Activated CD8-positive, alpha-beta memory T cell treated with anti-CD3 and anti-CD28 coated beads, Interleukin-2, amount 50 U/mL, for 1 hour (primary cell): ENCODE results near the gene UQCRC1.

Source experiments
- DNase-seq: peaks from one replicate; pipeline ENCODE4 v3.0.0-alpha.2; 2020; ENCODE audit errors: extremely low read depth

Gene UQCRC1

DNA sequence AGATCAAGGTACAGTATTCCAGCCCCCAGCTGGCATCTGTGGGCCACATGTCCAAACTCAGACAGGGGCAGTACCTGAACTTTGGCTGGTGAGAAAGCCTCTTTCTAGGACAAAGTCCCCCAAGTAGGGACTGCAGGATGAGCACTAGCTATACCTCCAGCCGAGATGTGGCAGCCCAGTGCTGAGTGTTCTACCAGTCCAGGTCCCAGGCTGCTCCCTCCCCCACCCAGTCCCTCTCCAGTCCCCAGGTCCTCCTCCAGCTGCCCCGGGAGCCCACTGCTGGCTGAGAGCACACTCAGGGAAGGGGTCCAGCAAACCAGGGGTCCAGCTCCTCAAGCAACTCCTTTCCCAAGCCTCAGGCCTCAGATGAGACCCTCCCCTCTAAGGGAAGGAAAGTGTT lies 24.3 kb upstream of the UQCRC1 start:
- DNase-seq = no peak

DNA sequence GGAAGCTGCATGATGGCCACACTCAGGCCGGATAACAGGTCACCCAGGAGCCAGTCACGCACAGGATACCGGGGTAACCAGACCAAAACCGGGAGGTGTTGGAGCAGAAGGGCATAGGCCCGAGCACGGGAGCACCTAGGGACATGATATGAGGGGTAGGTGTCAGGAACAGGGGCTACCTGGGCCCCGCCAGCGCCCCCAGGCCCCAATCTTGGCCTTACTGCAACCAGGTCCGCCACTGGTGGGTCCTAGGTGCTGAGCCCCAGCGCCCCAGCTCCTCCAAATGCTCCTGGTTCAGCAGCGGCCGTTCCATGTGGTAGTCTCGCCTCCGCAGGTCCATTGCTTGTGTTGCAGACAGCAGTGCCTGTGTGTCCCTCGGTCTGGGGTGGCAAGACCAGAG lies 23.8 kb upstream of the UQCRC1 start:
- DNase-seq = no peak

DNA sequence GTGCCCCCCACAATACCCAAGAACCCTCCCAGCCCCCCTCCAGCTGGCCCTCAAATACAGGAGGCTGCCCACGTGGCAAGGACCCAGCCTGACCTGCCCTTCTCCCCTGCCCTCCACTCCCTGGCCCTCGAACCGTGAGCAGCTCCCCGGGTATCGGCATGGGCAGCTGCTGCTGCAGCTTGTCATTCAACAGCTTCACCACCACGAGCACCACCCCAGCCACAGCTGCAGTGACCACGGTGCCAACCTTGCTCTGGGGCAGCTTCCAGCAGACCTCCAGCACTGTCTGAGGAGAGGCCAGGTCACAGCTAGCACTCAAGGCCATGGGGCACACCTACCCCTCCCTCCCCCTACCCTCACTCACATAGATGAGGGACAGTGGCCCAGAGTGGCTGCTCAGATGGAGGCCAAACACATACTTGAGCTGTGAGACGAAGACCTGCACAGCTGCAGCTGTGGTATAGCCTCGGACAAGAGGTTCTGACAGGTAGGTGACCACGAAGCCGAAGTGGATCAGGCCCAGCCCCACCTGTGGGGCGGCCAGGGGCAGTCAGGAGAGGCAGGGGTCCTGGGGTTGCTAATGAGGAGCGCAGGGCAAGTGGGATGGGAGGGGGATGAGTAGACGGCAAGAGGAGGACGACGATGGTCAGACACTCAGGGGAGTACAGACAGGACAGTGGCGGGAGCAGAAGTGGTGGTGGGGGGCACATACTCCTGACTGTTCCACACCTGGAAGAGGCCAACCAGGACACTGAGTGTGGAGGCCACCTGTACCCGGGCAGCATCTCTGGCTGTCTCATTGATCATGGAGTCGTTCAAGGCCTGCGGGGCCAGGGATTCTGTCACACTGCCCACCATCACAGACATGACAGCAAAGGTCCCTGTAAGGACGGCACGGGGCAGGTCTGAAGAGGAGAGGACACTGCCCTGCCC lies 22.3 kb upstream of the UQCRC1 start:
- no peak for DNase-seq

DNA sequence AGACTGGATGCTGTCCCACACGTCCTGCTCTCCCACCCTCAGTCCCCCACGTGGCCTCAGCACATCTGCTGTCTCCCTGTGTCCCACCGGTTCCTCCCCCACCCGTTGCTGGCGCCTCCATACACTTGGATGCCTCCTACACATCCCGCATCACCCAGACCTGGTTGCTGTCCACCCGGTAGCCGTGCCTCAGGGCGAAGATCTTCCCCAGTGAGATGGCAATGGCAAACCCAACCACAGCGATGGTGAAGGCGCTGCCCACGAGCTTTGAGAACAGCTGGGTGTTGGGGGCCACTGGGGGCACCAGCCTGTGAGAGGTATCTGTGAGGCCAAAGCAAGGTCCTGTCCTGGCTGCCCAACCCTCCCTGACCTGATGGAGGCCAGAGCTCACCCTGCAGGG lies 21.4 kb upstream of the UQCRC1 start:
- no peak for DNase-seq

GRCh38 chr3:48630407-48630806 lies 21.0 kb upstream of the UQCRC1 start:
- no peak for DNase-seq

DNA sequence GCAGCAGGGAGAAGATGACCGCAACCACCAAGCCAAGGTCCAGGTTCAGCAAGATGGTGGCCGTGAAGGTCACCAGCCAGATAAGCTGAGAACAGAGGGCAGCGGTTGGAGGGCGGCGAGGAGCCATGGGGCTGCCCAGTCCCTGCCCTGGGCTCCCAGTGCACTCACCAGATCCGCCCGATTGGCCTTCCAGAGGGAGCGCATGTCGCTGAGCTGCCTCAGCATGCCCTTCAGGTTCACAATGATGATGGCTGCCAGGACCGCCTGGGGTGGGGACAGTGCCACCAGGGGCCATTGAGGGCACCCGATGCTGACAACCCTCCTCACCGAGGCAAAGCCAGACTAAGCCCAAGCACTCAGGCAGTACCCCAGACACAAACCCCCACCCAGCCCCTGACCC lies 20.4 kb upstream of the UQCRC1 start:
- DNase-seq = no peak

DNA sequence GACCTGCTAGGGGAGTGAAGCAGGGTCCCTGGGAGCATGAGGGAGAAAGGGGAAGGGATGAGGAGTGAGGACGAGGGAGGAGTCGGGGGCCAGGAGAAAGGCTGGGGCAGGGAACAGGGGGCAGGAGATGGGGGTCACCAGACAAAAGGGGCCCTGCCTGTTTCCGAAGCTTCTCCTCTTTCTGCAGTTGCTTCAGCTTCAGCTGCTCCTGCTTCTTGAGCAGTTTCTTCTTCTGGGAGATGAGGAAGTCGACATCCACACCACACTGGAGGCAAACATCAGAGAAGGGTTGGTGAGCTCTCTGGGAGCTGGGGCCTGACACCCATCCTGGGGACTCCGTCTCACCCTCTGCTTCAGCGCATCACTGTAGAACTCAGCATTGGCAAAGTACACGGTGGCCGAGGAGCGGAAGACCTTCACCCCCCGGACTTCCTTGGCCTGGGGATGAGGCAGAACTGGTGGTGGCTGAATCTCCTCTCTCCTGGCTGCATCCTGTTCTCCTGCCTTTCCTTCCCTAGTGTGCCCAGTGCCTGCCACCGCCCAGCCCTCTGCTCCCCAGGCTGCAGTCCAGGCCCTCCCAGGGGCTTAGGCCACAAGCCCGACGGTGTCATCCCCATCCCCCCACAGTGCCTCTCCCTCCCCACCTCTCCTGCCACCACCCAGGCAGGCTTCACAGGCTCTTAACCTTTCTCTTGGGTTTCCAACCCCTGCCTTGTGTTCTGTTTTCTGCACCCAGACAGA lies 19.0 kb upstream of the UQCRC1 start:
- DNase-seq = no peak

DNA sequence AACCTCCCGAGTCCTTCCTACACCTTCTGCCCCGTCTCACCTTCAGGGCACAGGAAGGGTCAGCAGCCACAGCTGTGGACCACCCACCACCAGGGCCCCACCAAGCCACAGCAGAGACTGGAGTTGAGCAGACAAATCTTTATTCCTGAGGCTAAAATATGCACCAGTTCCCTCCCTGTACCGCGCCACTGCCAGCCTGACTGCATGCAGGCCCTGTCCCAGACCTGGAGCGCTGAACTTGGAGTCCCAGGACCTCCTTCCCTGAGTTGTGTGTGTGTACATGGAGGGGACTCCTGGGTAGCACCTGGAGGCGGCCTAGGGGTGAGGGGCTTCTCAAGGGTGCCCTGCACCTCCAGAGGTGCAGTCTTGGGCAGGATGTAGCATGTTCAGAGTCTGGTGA lies 16.2 kb upstream of the UQCRC1 start:
- DNase-seq = no peak

GRCh38 chr3:48624767-48625166 lies 15.3 kb upstream of the UQCRC1 start:
- no peak for DNase-seq

- no peak for DNase-seq
These were observed 14.6 kb upstream of the UQCRC1 start for GRCh38 chr3:48623851-48624547.

DNA sequence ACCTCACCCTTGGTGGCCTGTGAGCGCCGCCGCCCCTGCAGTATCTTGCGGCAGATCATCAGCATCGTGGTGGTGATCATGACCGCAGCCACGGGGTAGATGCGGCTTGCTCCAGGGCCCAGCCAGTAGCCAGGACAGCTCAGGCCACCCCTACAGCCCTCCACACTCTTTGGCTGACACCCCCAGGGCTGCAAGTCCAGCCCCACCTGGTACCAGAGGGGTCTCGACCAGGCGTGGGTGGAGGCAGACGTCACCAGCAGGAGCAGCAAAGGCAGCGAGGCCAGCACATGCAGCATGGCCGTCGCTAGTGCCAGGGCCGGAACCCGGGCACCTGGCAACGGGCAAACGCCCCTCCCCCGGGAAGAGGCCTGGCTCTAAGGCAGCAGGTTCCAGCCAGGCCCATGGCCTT lies 12.0 kb upstream of the UQCRC1 start, which contains the start of gene TMEM89:
Gene TMEM89 (minus strand): TSS at position 309 of the 409 bp plus-strand sequence. CDS start 13 bp downstream, at position 296.
- no peak for DNase-seq

DNA sequence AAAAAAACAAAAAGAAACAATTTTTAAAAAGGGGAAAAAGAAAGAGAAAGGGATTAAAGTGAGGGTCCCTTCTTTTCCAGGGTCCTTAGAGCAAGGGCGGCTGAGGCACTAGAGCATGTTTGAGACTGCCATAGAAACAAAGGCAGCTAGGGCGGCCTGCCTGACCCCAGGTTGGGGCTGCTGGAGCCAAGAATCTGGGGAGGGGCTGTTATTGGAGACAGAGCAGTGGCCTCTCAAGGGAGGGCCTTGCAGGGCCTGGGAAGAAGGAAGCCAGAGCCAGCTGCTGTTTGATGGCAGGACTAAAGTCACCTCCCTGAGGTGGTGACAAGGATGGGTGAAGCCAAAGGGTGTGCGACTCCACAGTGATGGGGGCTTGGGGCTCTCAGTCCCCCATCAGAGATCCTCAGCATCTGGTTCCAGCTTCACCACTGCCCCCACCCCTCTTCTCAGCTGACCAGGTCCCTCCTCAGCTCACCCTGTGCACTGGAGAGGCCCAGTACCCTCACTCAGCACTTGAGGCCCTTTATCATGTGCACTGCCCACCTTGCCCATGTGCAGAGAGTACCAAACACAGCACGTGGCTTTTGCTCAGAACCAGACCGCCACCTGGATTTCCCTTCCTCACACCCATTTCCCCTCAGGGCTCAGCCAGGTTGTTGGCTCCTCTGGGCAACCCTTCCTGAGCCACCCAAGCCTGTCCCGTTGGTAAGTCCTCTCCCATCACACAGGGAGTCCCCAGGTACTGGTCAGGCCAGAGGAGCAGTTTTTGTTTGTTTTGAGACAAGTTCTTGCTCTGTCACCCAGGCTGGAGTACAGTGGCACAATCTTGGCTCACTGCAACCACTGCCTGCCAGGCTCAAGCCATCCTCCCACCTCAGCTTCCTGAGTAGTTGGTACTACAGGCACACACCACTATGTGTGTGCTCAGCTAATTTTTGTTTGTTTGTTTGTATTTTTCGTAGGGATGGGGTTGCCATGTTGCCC lies 10.4 kb upstream of the UQCRC1 start:
- DNase-seq = no peak

- no peak for DNase-seq
These were observed 8.1 kb upstream of the UQCRC1 start for GRCh38 chr3:48617559-48617958.

DNA sequence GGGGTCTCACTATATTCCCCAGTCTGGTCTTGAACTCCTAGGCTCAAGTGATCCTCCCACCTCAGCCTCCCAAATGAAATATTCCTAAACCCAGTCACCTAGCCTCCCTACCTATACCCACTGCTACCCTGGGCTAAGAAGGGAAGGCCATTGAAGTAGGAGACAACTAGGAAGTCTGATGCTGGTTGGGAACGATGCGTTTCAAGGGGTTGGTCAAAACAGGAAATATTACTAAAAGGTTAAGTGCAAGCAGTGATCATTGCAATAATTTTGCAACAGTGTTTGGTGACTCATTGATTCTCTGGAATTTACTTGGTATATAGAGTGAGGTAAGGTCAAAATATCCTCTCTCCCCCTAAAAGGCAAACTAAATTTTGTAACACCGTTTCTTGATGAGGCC lies 4.6 kb upstream of the UQCRC1 start:
- DNase-seq = no peak

DNA sequence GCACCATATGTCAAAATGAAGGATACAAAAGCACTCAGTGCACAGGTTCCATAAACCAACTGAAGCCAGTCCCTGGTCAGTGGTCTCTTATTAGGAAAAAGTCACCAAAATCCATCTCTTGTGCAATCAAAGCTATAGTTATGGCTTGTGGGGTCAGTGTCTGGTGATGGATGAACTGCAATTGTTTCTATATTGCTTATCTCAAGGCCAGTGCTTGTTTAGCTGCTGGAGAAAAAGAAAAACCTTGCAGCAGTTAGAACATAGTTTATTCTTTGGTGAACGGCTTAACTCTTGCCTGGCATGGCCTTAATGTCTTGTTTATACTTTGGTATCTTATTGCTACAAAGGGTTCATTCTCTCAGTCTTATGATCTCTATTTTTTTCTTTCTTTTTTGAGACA lies 2.9 kb upstream of the UQCRC1 start:
- no peak for DNase-seq

DNA sequence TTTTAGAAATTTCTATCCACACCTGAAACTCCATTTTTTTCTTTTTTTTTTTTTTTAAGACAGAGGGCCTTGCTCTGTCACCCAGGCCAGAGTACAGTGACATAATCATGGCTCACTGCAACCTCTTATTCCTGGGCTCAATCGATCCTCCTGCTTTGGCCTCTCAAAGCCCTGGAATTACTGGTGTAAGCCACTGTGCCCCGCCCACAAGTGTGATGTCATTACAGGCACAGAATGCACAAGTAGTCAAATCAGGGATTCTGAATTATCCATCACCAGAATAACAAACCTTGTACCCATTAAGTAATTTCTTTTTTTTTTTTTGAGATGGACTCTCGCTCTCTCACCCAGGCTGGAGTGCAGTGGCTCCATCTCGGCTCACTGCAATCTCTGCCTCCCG lies 1.9 kb downstream of the UQCRC1 start:
- DNase-seq = no peak

DNA sequence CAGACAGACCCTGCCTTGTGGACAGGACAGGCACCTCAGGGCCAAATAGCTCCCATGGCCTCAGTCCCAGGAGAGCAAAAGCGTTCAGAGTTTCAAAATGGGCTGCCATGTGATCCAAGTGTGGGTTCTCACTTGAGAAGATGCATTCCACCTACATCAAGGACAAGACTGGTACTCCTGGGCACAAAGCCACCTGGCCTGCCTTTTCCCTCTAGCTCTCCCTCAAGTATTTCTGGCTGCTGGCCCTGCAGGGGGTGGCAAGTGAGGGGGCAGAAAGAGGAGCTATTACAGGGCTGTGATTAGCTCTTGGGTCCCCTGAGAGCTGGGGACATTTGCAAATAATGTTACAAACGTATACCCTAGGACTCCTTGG lies 7.8 kb downstream of the UQCRC1 start:
- no peak for DNase-seq

- no peak for DNase-seq
These were observed 8.5 kb downstream of the UQCRC1 start for GRCh38 chr3:48600711-48601621.

- DNase-seq = no peak
These were observed 9.7 kb downstream of the UQCRC1 start for GRCh38 chr3:48599509-48600285.
